Endothelial cell of umbilical vein (primary cell): Measurements from ENCODE around the gene TK2.

Experiments used
- CTCF ChIP-seq, 2 donors: IDR thresholded peaks; 1 replicate in 1 of 2; 2 replicates in 1 of 2; pipeline ENCODE4 v1.5.1; 2011; ENCODE audit warnings: low read length in 2 of 2, mild to moderate bottlenecking in 2 of 2, moderate library complexity in 2 of 2, control low read depth in 1 of 2, inconsistent platforms in 1 of 2, low read depth in 1 of 2; ENCODE audit not compliant: insufficient read depth in 1 of 2; ENCODE audit errors: extremely low read depth in 1 of 2
- EZH2 ChIP-seq: IDR thresholded peaks from 2 replicates; pipeline ENCODE4 v1.6.1; 2012; ENCODE audit warnings: borderline replicate concordance, low read depth, mild to moderate bottlenecking, moderate library complexity, low read length, inconsistent platforms; ENCODE audit not compliant: severe bottlenecking
- MAX ChIP-seq: IDR thresholded peaks from 2 replicates; pipeline ENCODE4 v1.6.1; 2011; ENCODE audit not compliant: insufficient read depth, insufficient read length
- MYC ChIP-seq: IDR thresholded peaks from one replicate; pipeline ENCODE4 v1.6.1; 2011; ENCODE audit warnings: mild to moderate bottlenecking, low read depth, low read length
- POLR2A ChIP-seq: IDR thresholded peaks from 2 replicates; pipeline ENCODE4 v1.6.1; 2012; ENCODE audit warnings: low read depth, mild to moderate bottlenecking, control low read depth, low read length
- POLR2AphosphoS5 ChIP-seq: IDR thresholded peaks from 2 replicates; pipeline ENCODE4 v1.6.1; 2012; ENCODE audit warnings: low read depth, mild to moderate bottlenecking, control low read depth, low read length, moderate library complexity; ENCODE audit not compliant: insufficient read depth

DNA sequence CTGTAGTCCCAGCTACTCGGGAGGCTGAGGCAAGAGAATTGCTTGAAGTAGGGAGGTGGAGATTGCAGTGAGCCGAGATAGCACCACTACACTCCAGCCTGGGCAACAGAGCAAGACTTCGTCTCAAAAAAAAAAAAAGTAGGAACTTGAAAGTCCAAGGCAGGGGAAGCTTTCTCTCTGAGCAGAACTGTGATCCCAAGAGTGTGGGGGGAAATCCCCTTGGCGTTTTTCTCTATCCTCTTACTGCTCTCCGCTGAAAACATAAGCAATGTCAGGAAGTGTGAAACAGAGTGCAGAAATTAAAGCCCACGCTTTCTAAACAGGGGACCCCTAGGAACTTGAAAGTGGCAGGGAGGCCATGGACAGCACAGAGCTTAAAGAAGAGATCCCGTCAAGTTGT lies 44.8 kb upstream of the TK2 start:
- no peak for TF ChIP-seq POLR2A
- no peak for TF ChIP-seq CTCF (IDR thresholded peaks at IDR 0.05; ENCODE audit: extremely low read depth in 1 of 2, insufficient read depth in 1 of 2, low read depth in 1 of 2, low read length in 2 of 2)
- TF ChIP-seq MYC, result no peak
- TF ChIP-seq EZH2, result no peak
- no peak for TF ChIP-seq POLR2AphosphoS5
- TF ChIP-seq MAX, result no peak
